GM23338 (cell line): Measurements from ENCODE around the gene SLC25A26. TPM values are rescaled to one million over a fixed set of nuclear protein-coding genes. Genes with fewer than 3 reads are reported as not detected.

ENCODE experiments used
- ATAC-seq: fragments of 200-7000 bp; cut with Tn5 transposase; 3 replicates; pipeline ENCODE4 v1.9.1; 2020
- DNase-seq: peaks from one replicate; pipeline ENCODE4 v3.0.0-alpha.2; 2015; ENCODE audit warnings: low spot score
- H2AFZ ChIP-seq: fragments of 200-600 bp; sonication (generic); 2 replicates; pipeline ENCODE4 v1.8.0; 2016; ENCODE audit warnings: antibody characterized with exemption, mild to moderate bottlenecking, moderate library complexity
- H3F3A ChIP-seq: fragments of 200-600 bp; sonication (generic); replicated peaks from 2 replicates; pipeline ENCODE4 v1.8.0; 2017; ENCODE audit warnings: antibody characterized with exemption, mixed run types, low read depth
- H3K27ac ChIP-seq: fragments of 200-600 bp; sonication (generic); 2 replicates; pipeline ENCODE4 v1.6.1; 2016; ENCODE audit warnings: low read depth
- H3K27me3 ChIP-seq: fragments of 200-600 bp; sonication (generic); 2 replicates; pipeline ENCODE4 v1.8.0; 2016; ENCODE audit warnings: mild to moderate bottlenecking, mixed run types, moderate library complexity; ENCODE audit not compliant: insufficient read depth
- H3K36me3 ChIP-seq: fragments of 200-600 bp; sonication (generic); 2 replicates; pipeline ENCODE4 v1.8.0; 2016; ENCODE audit warnings: mild to moderate bottlenecking; ENCODE audit not compliant: insufficient read depth
- H3K4me1 ChIP-seq: fragments of 200-600 bp; sonication (generic); 2 replicates; pipeline ENCODE4 v1.8.0; 2016; ENCODE audit warnings: mild to moderate bottlenecking, moderate library complexity; ENCODE audit not compliant: insufficient read depth
- H3K4me2 ChIP-seq: fragments of 200-600 bp; sonication (generic); 2 replicates; pipeline ENCODE4 v1.7.1; 2017; ENCODE audit warnings: mixed run types
- H3K4me3 ChIP-seq: fragments of 200-600 bp; sonication (generic); 2 replicates; pipeline ENCODE4 v1.6.1; 2016; ENCODE audit warnings: mixed run types
- H3K79me2 ChIP-seq: fragments of 200-600 bp; sonication (generic); replicated peaks from 2 replicates; pipeline ENCODE4 v1.8.0; 2017; ENCODE audit warnings: mild to moderate bottlenecking; ENCODE audit not compliant: insufficient read depth
- H3K9me2 ChIP-seq: fragments of 200-600 bp; sonication (generic); 2 replicates; pipeline ENCODE4 v1.8.0; 2017; ENCODE audit not compliant: insufficient read depth
- H4K20me1 ChIP-seq: fragments of 200-600 bp; sonication (generic); replicated peaks from 2 replicates; pipeline ENCODE4 v1.8.0; 2017; ENCODE audit warnings: mild to moderate bottlenecking; ENCODE audit not compliant: insufficient read depth
- H3K27ac Mint-ChIP-seq: 2 replicates; pipeline ENCODE4 v1.8.0; 2020; ENCODE audit warnings: inconsistent platforms, mild to moderate bottlenecking, moderate library complexity, mixed read lengths
- H3K27me3 Mint-ChIP-seq: 3 replicates; pipeline ENCODE4 v1.8.0; 2022; ENCODE audit warnings: low read depth, mild to moderate bottlenecking, moderate library complexity, mixed read lengths, inconsistent platforms; ENCODE audit not compliant: insufficient read depth, poor library complexity
- H3K36me3 Mint-ChIP-seq: 3 replicates; pipeline ENCODE4 v1.8.0; 2021; ENCODE audit warnings: low read depth, mild to moderate bottlenecking, inconsistent platforms, moderate library complexity, mixed read lengths
- H3K4me1 Mint-ChIP-seq: 3 replicates; pipeline ENCODE4 v1.8.0; 2020; ENCODE audit warnings: mild to moderate bottlenecking, inconsistent platforms, mixed read lengths
- H3K4me3 Mint-ChIP-seq: 3 replicates; pipeline ENCODE4 v1.8.0; 2021; ENCODE audit warnings: moderate library complexity, mild to moderate bottlenecking, inconsistent platforms, mixed read lengths
- H3K9me3 Mint-ChIP-seq: 3 replicates; pipeline ENCODE4 v1.8.0; 2020; ENCODE audit warnings: moderate library complexity, mild to moderate bottlenecking, inconsistent platforms, mixed read lengths
- CREB1 ChIP-seq: fragments of 250-450 bp; sonication (Bioruptor Pico); IDR thresholded peaks from 2 replicates; pipeline ENCODE4 v1.5.0; 2020; ENCODE audit warnings: low read depth, mild to moderate bottlenecking, moderate library complexity
- EZH2 ChIP-seq: fragments of 200-600 bp; sonication (generic); IDR thresholded peaks from one replicate; pipeline ENCODE4 v1.8.0; 2017; ENCODE audit warnings: antibody characterized with exemption, mild to moderate bottlenecking, low read depth; ENCODE audit not compliant: unreplicated experiment
- NANOG ChIP-seq: IDR thresholded peaks from 2 replicates; pipeline ENCODE4 v1.6.1; 2016; ENCODE audit warnings: antibody characterized with exemption, borderline replicate concordance
- polyA plus RNA-seq: library from polyadenylated mRNA; unstranded; fragments of >200 nt; fragmentation: Nextera tagmentation; extraction: Ambion mirVana; gene quantifications from 2 replicates; pipeline ENCODE4 v1.2.1, GENCODE V29; 2016
- total RNA-seq: library from RNA; depleted of rRNA; stranded (reverse); fragments of >200 nt; shearing (Covaris generic); gene quantifications from 2 replicates; pipeline ENCODE4 v1.2.3, GENCODE V29; 2014
- TF ChIP-seq, protein P1 (sequence below): fragments of 250-450 bp; sonication (Bioruptor Pico); IDR thresholded peaks from 2 replicates; pipeline ENCODE4 v1.5.0; 2020; ENCODE audit warnings: mild to moderate bottlenecking, moderate library complexity
- TF ChIP-seq, protein P2 (sequence below): IDR thresholded peaks from one replicate; pipeline ENCODE4 v1.6.1; 2018; ENCODE audit warnings: antibody characterized with exemption; ENCODE audit not compliant: unreplicated experiment

Gene SLC25A26
- total and polyA plus RNA-seq, 2 experiments from 2014 or later, result 24.8 to 40.2 TPM

DNA sequence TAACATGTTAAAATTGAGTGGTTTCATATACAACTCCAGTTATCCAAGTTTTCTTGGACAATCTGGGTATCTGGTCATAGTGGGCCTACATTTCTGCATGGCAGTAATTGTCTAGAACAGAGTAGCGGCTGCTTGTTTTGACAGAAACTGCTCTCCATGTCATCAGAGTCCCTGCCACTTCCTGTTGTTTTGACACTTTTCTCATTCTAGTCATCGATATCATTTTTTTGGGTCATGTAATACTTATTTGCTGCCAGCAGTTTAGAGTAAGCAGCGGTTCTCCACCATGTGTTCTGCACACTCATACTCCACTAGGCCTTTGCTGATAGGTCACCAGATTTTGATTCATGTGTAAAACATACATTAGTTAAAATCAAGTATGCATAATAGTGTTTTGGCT is 81.5 kb downstream of the SLC25A26 start:
- H3K27me3 Mint-ChIP-seq, result no peaks in the 10 kb centered on the region
- H3K4me3 Mint-ChIP-seq, result no peak overlapping the region
- no peak for DNase-seq
- Histone ChIP-seq H3K27me3 (no peaks in the 10 kb centered on the region), H4K20me1 (no peaks in the 10 kb centered on the region), H2AFZ (no peak overlapping the region), H3K9me2 (no peaks in the 10 kb centered on the region), H3K4me3 (no peak overlapping the region), H3F3A (no peaks in the 10 kb centered on the region), H3K36me3 (no peaks in the 10 kb centered on the region), H3K4me1 (no peaks in the 10 kb centered on the region), H3K4me2 (no peak overlapping the region), H3K27ac (no peak overlapping the region), H3K79me2 (peaks cover 8% of the 10 kb centered on the region; the same call in 1 of the 2 replicates)
- H3K9me3 Mint-ChIP-seq, result no peaks in the 10 kb centered on the region
- H3K4me1 Mint-ChIP-seq, result peaks cover 7% of the 10 kb centered on the region; the same call in 1 of the 3 replicates
- H3K27ac Mint-ChIP-seq, result no peak overlapping the region
- ATAC-seq, result no peak
- H3K36me3 Mint-ChIP-seq, result no peaks in the 10 kb centered on the region
- TF ChIP-seq CREB1 (CRISPR knock-in tag) (no peak), NANOG (no peak), EZH2 (no peak)
- TF ChIP-seq, protein P1, sequence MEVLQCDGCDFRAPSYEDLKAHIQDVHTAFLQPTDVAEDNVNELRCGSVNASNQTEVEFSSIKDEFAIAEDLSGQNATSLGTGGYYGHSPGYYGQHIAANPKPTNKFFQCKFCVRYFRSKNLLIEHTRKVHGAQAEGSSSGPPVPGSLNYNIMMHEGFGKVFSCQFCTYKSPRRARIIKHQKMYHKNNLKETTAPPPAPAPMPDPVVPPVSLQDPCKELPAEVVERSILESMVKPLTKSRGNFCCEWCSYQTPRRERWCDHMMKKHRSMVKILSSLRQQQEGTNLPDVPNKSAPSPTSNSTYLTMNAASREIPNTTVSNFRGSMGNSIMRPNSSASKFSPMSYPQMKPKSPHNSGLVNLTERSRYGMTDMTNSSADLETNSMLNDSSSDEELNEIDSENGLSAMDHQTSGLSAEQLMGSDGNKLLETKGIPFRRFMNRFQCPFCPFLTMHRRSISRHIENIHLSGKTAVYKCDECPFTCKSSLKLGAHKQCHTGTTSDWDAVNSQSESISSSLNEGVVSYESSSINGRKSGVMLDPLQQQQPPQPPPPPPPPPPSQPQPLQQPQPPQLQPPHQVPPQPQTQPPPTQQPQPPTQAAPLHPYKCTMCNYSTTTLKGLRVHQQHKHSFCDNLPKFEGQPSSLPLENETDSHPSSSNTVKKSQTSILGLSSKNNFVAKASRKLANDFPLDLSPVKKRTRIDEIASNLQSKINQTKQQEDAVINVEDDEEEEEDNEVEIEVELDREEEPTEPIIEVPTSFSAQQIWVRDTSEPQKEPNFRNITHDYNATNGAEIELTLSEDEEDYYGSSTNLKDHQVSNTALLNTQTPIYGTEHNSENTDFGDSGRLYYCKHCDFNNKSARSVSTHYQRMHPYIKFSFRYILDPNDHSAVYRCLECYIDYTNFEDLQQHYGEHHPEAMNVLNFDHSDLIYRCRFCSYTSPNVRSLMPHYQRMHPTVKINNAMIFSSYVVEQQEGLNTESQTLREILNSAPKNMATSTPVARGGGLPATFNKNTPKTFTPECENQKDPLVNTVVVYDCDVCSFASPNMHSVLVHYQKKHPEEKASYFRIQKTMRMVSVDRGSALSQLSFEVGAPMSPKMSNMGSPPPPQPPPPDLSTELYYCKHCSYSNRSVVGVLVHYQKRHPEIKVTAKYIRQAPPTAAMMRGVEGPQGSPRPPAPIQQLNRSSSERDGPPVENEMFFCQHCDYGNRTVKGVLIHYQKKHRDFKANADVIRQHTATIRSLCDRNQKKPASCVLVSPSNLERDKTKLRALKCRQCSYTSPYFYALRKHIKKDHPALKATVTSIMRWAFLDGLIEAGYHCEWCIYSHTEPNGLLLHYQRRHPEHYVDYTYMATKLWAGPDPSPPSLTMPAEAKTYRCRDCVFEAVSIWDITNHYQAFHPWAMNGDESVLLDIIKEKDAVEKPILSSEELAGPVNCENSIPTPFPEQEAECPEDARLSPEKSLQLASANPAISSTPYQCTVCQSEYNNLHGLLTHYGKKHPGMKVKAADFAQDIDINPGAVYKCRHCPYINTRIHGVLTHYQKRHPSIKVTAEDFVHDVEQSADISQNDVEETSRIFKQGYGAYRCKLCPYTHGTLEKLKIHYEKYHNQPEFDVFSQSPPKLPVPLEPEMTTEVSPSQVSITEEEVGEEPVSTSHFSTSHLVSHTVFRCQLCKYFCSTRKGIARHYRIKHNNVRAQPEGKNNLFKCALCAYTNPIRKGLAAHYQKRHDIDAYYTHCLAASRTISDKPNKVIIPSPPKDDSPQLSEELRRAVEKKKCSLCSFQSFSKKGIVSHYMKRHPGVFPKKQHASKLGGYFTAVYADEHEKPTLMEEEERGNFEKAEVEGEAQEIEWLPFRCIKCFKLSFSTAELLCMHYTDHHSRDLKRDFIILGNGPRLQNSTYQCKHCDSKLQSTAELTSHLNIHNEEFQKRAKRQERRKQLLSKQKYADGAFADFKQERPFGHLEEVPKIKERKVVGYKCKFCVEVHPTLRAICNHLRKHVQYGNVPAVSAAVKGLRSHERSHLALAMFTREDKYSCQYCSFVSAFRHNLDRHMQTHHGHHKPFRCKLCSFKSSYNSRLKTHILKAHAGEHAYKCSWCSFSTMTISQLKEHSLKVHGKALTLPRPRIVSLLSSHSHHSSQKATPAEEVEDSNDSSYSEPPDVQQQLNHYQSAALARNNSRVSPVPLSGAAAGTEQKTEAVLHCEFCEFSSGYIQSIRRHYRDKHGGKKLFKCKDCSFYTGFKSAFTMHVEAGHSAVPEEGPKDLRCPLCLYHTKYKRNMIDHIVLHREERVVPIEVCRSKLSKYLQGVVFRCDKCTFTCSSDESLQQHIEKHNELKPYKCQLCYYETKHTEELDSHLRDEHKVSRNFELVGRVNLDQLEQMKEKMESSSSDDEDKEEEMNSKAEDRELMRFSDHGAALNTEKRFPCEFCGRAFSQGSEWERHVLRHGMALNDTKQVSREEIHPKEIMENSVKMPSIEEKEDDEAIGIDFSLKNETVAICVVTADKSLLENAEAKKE (CRISPR knock-in tag), result no peak
- TF ChIP-seq, protein P2, sequence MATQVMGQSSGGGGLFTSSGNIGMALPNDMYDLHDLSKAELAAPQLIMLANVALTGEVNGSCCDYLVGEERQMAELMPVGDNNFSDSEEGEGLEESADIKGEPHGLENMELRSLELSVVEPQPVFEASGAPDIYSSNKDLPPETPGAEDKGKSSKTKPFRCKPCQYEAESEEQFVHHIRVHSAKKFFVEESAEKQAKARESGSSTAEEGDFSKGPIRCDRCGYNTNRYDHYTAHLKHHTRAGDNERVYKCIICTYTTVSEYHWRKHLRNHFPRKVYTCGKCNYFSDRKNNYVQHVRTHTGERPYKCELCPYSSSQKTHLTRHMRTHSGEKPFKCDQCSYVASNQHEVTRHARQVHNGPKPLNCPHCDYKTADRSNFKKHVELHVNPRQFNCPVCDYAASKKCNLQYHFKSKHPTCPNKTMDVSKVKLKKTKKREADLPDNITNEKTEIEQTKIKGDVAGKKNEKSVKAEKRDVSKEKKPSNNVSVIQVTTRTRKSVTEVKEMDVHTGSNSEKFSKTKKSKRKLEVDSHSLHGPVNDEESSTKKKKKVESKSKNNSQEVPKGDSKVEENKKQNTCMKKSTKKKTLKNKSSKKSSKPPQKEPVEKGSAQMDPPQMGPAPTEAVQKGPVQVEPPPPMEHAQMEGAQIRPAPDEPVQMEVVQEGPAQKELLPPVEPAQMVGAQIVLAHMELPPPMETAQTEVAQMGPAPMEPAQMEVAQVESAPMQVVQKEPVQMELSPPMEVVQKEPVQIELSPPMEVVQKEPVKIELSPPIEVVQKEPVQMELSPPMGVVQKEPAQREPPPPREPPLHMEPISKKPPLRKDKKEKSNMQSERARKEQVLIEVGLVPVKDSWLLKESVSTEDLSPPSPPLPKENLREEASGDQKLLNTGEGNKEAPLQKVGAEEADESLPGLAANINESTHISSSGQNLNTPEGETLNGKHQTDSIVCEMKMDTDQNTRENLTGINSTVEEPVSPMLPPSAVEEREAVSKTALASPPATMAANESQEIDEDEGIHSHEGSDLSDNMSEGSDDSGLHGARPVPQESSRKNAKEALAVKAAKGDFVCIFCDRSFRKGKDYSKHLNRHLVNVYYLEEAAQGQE, result no peak
